Trophoblast cell (in vitro differentiated cells and primary cell): ENCODE results near the gene COPE.

Experiments
- DNase-seq, 2 donors: peaks; one replicate each; pipeline ENCODE4 v3.0.0-alpha.2; 2016
- H2AFZ ChIP-seq: 2 replicates; pipeline ENCODE4 v1.6.1; 2013; ENCODE audit warnings: low read length, moderate library complexity, mild to moderate bottlenecking; ENCODE audit not compliant: insufficient read depth, poor library complexity
- H2AK5ac ChIP-seq: 2 replicates; pipeline ENCODE4 v1.6.1; 2013; ENCODE audit warnings: mild to moderate bottlenecking, low read length
- H2BK120ac ChIP-seq: 2 replicates; pipeline ENCODE4 v1.6.1; 2013; ENCODE audit warnings: low read length, mild to moderate bottlenecking, moderate library complexity; ENCODE audit not compliant: insufficient read depth, poor library complexity
- H2BK12ac ChIP-seq: 2 replicates; pipeline ENCODE4 v1.6.1; 2013; ENCODE audit warnings: mild to moderate bottlenecking, low read length, moderate library complexity
- H2BK5ac ChIP-seq: 2 replicates; pipeline ENCODE4 v1.6.1; 2013; ENCODE audit warnings: low read length, low read depth, moderate library complexity, mild to moderate bottlenecking; ENCODE audit not compliant: poor library complexity
- H3K14ac ChIP-seq: 2 replicates; pipeline ENCODE4 v1.6.1; 2013; ENCODE audit warnings: mild to moderate bottlenecking, low read length
- H3K18ac ChIP-seq: 2 replicates; pipeline ENCODE4 v1.6.1; 2013; ENCODE audit warnings: mild to moderate bottlenecking, low read length
- H3K23ac ChIP-seq: 2 replicates; pipeline ENCODE4 v1.6.1; 2013; ENCODE audit warnings: low read length
- H3K27ac ChIP-seq: 2 replicates; pipeline ENCODE4 v1.5.1; 2013; ENCODE audit warnings: low read depth, mild to moderate bottlenecking, inconsistent platforms, low read length, moderate library complexity
- H3K27me3 ChIP-seq: 2 replicates; pipeline ENCODE4 v1.6.1; 2013; ENCODE audit warnings: inconsistent platforms, mild to moderate bottlenecking, low read length, moderate library complexity; ENCODE audit not compliant: insufficient read depth
- H3K36me3 ChIP-seq, 2 experiments: 1 replicate in 1 of 2; 2 replicates in 1 of 2; pipeline ENCODE4 v1.6.1; 2013; ENCODE audit warnings: low read length in 2 of 2, mild to moderate bottlenecking in 2 of 2, moderate library complexity in 1 of 2; ENCODE audit not compliant: insufficient read depth in 2 of 2, control insufficient read depth in 1 of 2
- H3K4ac ChIP-seq: 2 replicates; pipeline ENCODE4 v1.6.1; 2013; ENCODE audit warnings: low read depth, mild to moderate bottlenecking, low read length, moderate library complexity
- H3K4me1 ChIP-seq, 2 experiments: 1 replicate in 1 of 2; 2 replicates in 1 of 2; pipeline ENCODE4 v1.6.1; 2013; ENCODE audit warnings: low read length in 2 of 2, mild to moderate bottlenecking in 2 of 2, moderate library complexity in 1 of 2; ENCODE audit not compliant: insufficient read depth in 2 of 2, control insufficient read depth in 1 of 2
- H3K4me2 ChIP-seq: 2 replicates; pipeline ENCODE4 v1.6.1; 2013; ENCODE audit warnings: inconsistent platforms, mild to moderate bottlenecking, low read length, moderate library complexity
- H3K4me3 ChIP-seq: 2 replicates; pipeline ENCODE4 v1.5.1; 2013; ENCODE audit warnings: mild to moderate bottlenecking, low read depth, low read length, inconsistent platforms
- H3K79me1 ChIP-seq: one replicate; pipeline ENCODE4 v1.6.1; 2013; ENCODE audit warnings: low read length
- H3K79me2 ChIP-seq: 2 replicates; pipeline ENCODE4 v1.6.1; 2013; ENCODE audit warnings: low read length, mild to moderate bottlenecking; ENCODE audit not compliant: control insufficient read depth, insufficient read depth, poor library complexity
- H3K9ac ChIP-seq: 2 replicates; pipeline ENCODE4 v1.6.1; 2013; ENCODE audit warnings: mild to moderate bottlenecking, low read length
- H3K9me3 ChIP-seq: 2 replicates; pipeline ENCODE4 v1.6.1; 2013; ENCODE audit warnings: low read depth, mild to moderate bottlenecking, control low read depth, inconsistent platforms, low read length; ENCODE audit not compliant: insufficient read depth
- H4K12ac ChIP-seq: 2 replicates; pipeline ENCODE4 v1.6.1; 2013; ENCODE audit warnings: low read depth, mild to moderate bottlenecking, low read length, moderate library complexity
- H4K8ac ChIP-seq: 2 replicates; pipeline ENCODE4 v1.6.1; 2013; ENCODE audit warnings: low read depth, mild to moderate bottlenecking, low read length, moderate library complexity
- H4K91ac ChIP-seq: one replicate; pipeline ENCODE4 v1.6.1; 2013; ENCODE audit warnings: low read depth, mild to moderate bottlenecking, low read length, moderate library complexity
- WGBS: extraction: QIAGEN DNeasy Blood & Tissue Kit; methylation state at CpG from one replicate; pipeline ENCODE4 v1.1.7; 2013; ENCODE audit warnings: missing lambda C conversion rate; ENCODE audit not compliant: insufficient read length, insufficient coverage; ENCODE audit errors: extremely low coverage; 5-methylcytosine and 5-hydroxymethylcytosine counted together

COPE gene

DNA sequence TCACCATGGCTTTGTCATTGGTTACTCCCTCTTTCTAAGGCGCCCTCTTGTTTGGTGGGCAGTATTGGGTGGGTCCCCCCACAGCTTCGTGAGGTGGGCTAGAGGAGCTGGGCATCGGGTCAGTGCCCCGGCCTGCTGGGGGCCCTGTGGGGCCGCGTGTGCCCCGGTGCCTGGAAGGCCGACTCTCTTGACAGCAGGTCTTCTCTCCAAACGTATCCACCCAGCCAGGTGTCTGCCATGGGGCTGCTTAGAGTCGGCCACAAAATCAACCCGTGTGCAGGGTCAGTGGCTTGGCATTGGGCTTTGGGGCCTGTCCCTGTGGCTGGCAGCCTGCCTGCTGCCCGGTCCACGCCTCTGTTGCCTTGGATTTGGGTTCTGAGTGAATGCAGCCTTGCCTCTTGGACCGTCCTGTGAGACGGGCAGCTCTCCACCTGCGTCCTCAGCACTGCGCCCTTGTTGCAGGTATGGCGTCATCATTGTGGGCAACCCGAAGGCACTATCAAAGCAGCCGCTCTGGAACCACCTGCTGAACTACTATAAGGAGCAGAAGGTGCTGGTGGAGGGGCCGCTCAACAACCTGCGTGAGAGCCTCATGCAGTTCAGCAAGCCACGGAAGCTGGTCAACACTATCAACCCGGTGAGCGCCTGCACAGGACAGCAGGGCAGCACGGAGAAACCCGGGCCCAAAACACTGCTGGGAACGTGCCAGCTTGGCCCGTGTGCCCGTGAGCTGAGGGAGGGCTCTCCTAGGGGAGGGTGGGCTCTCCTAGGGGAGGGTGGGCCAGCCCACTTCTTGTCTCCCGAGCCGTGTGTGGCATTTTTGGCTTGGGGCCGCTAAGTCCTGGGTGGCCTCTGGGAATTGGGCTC is 56.0 kb downstream of the COPE start:
- H3K4ac ChIP-seq, result no peak overlapping the region
- no peak overlapping the region for H3K9ac ChIP-seq
- H3K23ac ChIP-seq, result no peak overlapping the region
- no peak overlapping the region for H2AK5ac ChIP-seq
- H2BK5ac ChIP-seq, result no peak overlapping the region
- no peak overlapping the region for H4K12ac ChIP-seq
- no peaks in the 10 kb centered on the region for H3K79me2 ChIP-seq
- H3K27me3 ChIP-seq, result no peaks in the 10 kb centered on the region
- H2AFZ ChIP-seq, result no peak overlapping the region
- no peaks in the 10 kb centered on the region for H3K4me1 ChIP-seq
- H3K4me3 ChIP-seq, result no peak overlapping the region
- H3K9me3 ChIP-seq, result peaks cover 5% of the 10 kb centered on the region
- H3K4me2 ChIP-seq, result no peak overlapping the region
- no peak for DNase-seq
- no peak overlapping the region for H3K18ac ChIP-seq
- H3K36me3 ChIP-seq, result peaks cover 93 to 94% of the 10 kb centered on the region in 2 experiments
- no peak overlapping the region for H2BK120ac ChIP-seq
- H4K8ac ChIP-seq, result no peak overlapping the region
- H2BK12ac ChIP-seq, result no peak overlapping the region
- no CpG with 5 or more reads among the region's 33 CpGs for WGBS
- H3K27ac ChIP-seq, result no peak overlapping the region
- H3K79me1 ChIP-seq, result no peaks in the 10 kb centered on the region
- H3K14ac ChIP-seq, result no peak overlapping the region
- no peak overlapping the region for H4K91ac ChIP-seq

DNA sequence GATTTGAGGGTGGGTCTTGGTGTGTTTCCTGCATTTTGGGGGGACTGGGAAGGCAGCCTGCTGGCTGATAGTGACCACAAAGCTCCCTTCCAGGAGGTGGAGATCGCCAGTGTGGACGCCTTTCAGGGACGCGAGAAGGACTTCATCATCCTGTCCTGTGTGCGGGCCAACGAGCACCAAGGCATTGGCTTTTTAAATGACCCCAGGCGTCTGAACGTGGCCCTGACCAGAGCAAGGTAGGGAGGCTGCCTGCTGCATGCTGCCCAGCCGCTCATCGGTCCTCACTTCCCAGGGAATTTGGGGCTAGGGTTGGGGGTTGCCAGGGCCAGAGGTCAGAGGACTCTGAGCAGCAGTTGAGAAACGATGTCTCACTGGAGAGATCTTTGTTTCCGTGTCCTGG is 57.3 kb downstream of the COPE start:
- DNase-seq, result no peak
- no peak overlapping the region for H2BK12ac ChIP-seq
- H3K18ac ChIP-seq, result no peak overlapping the region
- H2BK120ac ChIP-seq, result no peak overlapping the region
- no peak overlapping the region for H4K12ac ChIP-seq
- H3K79me2 ChIP-seq, result no peaks in the 10 kb centered on the region
- no peak overlapping the region for H3K4ac ChIP-seq
- no peak overlapping the region for H3K14ac ChIP-seq
- no peak overlapping the region for H3K9ac ChIP-seq
- H3K4me1 ChIP-seq, result no peaks in the 10 kb centered on the region
- no peak overlapping the region for H2BK5ac ChIP-seq
- H3K4me2 ChIP-seq, result no peak overlapping the region
- no peak overlapping the region for H3K4me3 ChIP-seq
- no peak overlapping the region for H2AK5ac ChIP-seq
- no peaks in the 10 kb centered on the region for H3K79me1 ChIP-seq
- H2AFZ ChIP-seq, result no peak overlapping the region
- H3K27ac ChIP-seq, result no peak overlapping the region
- no peaks in the 10 kb centered on the region for H3K27me3 ChIP-seq
- H4K8ac ChIP-seq, result no peak overlapping the region
- peaks cover 5% of the 10 kb centered on the region for H3K9me3 ChIP-seq
- peaks cover 93 to 94% of the 10 kb centered on the region in 2 experiments for H3K36me3 ChIP-seq
- no peak overlapping the region for H3K23ac ChIP-seq
- no CpG with 5 or more reads among the region's 12 CpGs for WGBS
- H4K91ac ChIP-seq, result no peak overlapping the region

DNA sequence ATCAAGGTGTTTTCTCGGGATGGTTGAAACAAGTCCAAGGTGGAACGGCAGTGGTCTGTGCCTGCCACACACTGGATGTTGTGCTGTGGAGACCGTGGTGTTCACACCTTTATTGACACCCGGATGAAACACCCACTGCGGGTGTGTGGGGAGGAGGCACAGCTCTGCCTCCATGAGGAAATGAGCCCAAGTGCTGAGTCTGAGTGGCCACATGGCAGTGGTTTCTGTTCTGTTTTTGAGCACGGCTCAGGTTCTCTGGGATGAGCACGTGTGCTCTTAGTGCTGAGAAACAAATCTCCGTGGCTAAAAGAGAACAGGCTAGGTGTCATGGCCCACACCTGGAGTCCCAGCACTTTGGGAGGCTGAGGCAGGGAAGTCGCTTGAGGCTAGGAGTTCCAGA is 58.0 kb downstream of the COPE start:
- H4K12ac ChIP-seq, result no peak overlapping the region
- no peak overlapping the region for H4K91ac ChIP-seq
- no peaks in the 10 kb centered on the region for H3K4me1 ChIP-seq
- H2BK5ac ChIP-seq, result no peak overlapping the region
- H3K14ac ChIP-seq, result no peak overlapping the region
- no peak overlapping the region for H3K4ac ChIP-seq
- no peak overlapping the region for H4K8ac ChIP-seq
- H3K79me2 ChIP-seq, result no peaks in the 10 kb centered on the region
- peaks cover 95% of the 10 kb centered on the region in 2 experiments for H3K36me3 ChIP-seq
- DNase-seq, result no peak
- no peak overlapping the region for H3K4me3 ChIP-seq
- WGBS, result no CpG with 5 or more reads among the region's 9 CpGs
- H2BK12ac ChIP-seq, result no peak overlapping the region
- H3K27me3 ChIP-seq, result no peaks in the 10 kb centered on the region
- H2BK120ac ChIP-seq, result no peak overlapping the region
- H3K27ac ChIP-seq, result no peak overlapping the region
- no peak overlapping the region for H2AK5ac ChIP-seq
- no peak overlapping the region for H3K18ac ChIP-seq
- peaks cover 5% of the 10 kb centered on the region for H3K9me3 ChIP-seq
- no peak overlapping the region for H3K4me2 ChIP-seq
- H3K9ac ChIP-seq, result no peak overlapping the region
- no peaks in the 10 kb centered on the region for H3K79me1 ChIP-seq
- H3K23ac ChIP-seq, result no peak overlapping the region
- H2AFZ ChIP-seq, result no peak overlapping the region

DNA sequence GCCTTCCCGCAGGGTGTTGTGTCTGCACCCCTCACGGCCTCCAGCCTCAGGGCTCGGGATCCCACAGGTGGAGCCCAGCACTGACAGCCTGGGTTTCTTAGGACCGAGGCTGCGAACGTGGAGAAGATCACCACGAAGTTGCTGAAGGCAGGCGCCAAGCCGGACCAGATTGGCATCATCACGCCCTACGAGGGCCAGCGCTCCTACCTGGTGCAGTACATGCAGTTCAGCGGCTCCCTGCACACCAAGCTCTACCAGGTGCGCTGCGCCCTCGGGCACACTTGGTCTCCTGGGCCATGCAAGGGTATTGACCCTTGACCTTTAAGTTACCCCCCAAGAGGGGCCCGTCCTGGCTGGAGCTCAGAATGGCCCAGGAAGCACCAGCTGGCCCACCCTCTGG is 58.5 kb downstream of the COPE start:
- peaks cover 5% of the 10 kb centered on the region for H3K9me3 ChIP-seq
- no peak for DNase-seq
- H3K9ac ChIP-seq, result no peak overlapping the region
- no peak overlapping the region for H4K91ac ChIP-seq
- H4K8ac ChIP-seq, result no peak overlapping the region
- no peaks in the 10 kb centered on the region for H3K27me3 ChIP-seq
- H2BK5ac ChIP-seq, result no peak overlapping the region
- H3K4ac ChIP-seq, result no peak overlapping the region
- no peak overlapping the region for H2AK5ac ChIP-seq
- H3K27ac ChIP-seq, result no peak overlapping the region
- H3K79me1 ChIP-seq, result no peaks in the 10 kb centered on the region
- peaks cover 95% of the 10 kb centered on the region in 2 experiments for H3K36me3 ChIP-seq
- no peak overlapping the region for H3K23ac ChIP-seq
- H2BK120ac ChIP-seq, result no peak overlapping the region
- H3K4me3 ChIP-seq, result no peak overlapping the region
- H3K14ac ChIP-seq, result no peak overlapping the region
- no peak overlapping the region for H4K12ac ChIP-seq
- no peak overlapping the region for H2BK12ac ChIP-seq
- WGBS, result no CpG with 5 or more reads among the region's 17 CpGs
- H2AFZ ChIP-seq, result no peak overlapping the region
- H3K4me1 ChIP-seq, result no peaks in the 10 kb centered on the region
- H3K18ac ChIP-seq, result no peak overlapping the region
- no peaks in the 10 kb centered on the region for H3K79me2 ChIP-seq
- no peak overlapping the region for H3K4me2 ChIP-seq
